Panc1 (cell line): ENCODE results near the gene GPD1L. TPM values are rescaled to one million over a fixed set of nuclear protein-coding genes. Genes with fewer than 3 reads are reported as not detected.
"Not testable (repeated sequence)": the region's sequence is repeated elsewhere in the genome, so short reads cannot be mapped to it uniquely, and the experiment has no call there.

Source experiments
- ATAC-seq: fragments of 200-7000 bp; cut with Tn5 transposase; 2 replicates; pipeline ENCODE4 v1.9.1; 2020; ENCODE audit warnings: mild to moderate bottlenecking, moderate library complexity
- BruUV-seq: library from RNA; stranded (reverse); fragments of 400-500 nt; replicated peaks from 2 replicates; lab custom pipeline; 2021; lab: Mats Ljungman, UMichigan
- CTCF ChIA-PET: fragments of 300-600 bp; sonication (Branson Sonifier 250); formaldehyde crosslinking; loops from one replicate; lab custom pipeline; 2022; ENCODE audit warnings: antibody characterized with exemption; lab: Charles Lee
- POLR2A ChIA-PET: fragments of 300-600 bp; sonication (Branson Sonifier 250); formaldehyde crosslinking; loops from one replicate; lab custom pipeline; 2022; ENCODE audit warnings: antibody characterized with exemption; lab: Charles Lee
- DNase-seq: peaks from one replicate; pipeline ENCODE4 v3.0.0-alpha.2; 2010; ENCODE audit warnings: low read depth, low spot score
- H3K27ac ChIP-seq: 2 replicates; pipeline ENCODE4 v1.5.1; 2011; ENCODE audit warnings: mild to moderate bottlenecking, low read length, inconsistent platforms
- H3K27me3 ChIP-seq: fragments of 200-500 bp; sonication (Bioruptor generic); 2 replicates; pipeline ENCODE4 v1.6.0; 2014; ENCODE audit warnings: low read length, inconsistent platforms; ENCODE audit not compliant: control insufficient read depth, insufficient read depth
- H3K36me3 ChIP-seq: fragments of 200-500 bp; sonication (Bioruptor generic); 2 replicates; pipeline ENCODE4 v1.5.1; 2014; ENCODE audit warnings: inconsistent platforms, mild to moderate bottlenecking, low read length, moderate library complexity; ENCODE audit not compliant: control insufficient read depth, insufficient read depth
- H3K4me1 ChIP-seq: 2 replicates; pipeline ENCODE4 v1.5.1; 2011; ENCODE audit warnings: inconsistent platforms, mild to moderate bottlenecking, low read length, moderate library complexity; ENCODE audit not compliant: control insufficient read depth, insufficient read depth
- H3K4me3 ChIP-seq, 2 experiments: 2 replicates each; pipeline ENCODE4 v1.5.1; 2011 to 2012; ENCODE audit warnings: low read depth in 2 of 2, low read length in 2 of 2, mild to moderate bottlenecking in 2 of 2, inconsistent platforms in 1 of 2, moderate library complexity in 1 of 2
- H3K9me3 ChIP-seq: fragments of 200-500 bp; sonication (Bioruptor generic); 2 replicates; pipeline ENCODE4 v1.5.1; 2014; ENCODE audit warnings: low read depth, mild to moderate bottlenecking, inconsistent platforms, low read length, moderate library complexity; ENCODE audit not compliant: control insufficient read depth, insufficient read depth
- CTCF ChIP-seq: fragments of 450-650 bp; IDR thresholded peaks from 2 replicates; pipeline ENCODE4 v1.5.1; 2017; ENCODE audit warnings: mild to moderate bottlenecking
- POLR2AphosphoS5 ChIP-seq: IDR thresholded peaks from 2 replicates; pipeline ENCODE4 v1.6.1; 2012; ENCODE audit warnings: mild to moderate bottlenecking, low read depth, low read length, moderate library complexity
- REST ChIP-seq, 2 experiments: IDR thresholded peaks; 2 replicates each; pipeline ENCODE4 v1.6.1; 2011 to 2012; ENCODE audit warnings: low read depth in 2 of 2, control low read depth in 1 of 2, low read length in 1 of 2, mild to moderate bottlenecking in 1 of 2, moderate library complexity in 1 of 2; ENCODE audit not compliant: insufficient read depth in 1 of 2
- SIN3A ChIP-seq: IDR thresholded peaks from 2 replicates; pipeline ENCODE4 v1.6.1; 2012; ENCODE audit warnings: low read depth, mild to moderate bottlenecking, low read length, moderate library complexity, borderline replicate concordance; ENCODE audit not compliant: insufficient read depth
- TCF7L2 ChIP-seq: IDR thresholded peaks from 2 replicates; pipeline ENCODE4 v1.6.1; 2011; ENCODE audit warnings: mild to moderate bottlenecking, low read depth, low read length, inconsistent platforms
- in situ Hi-C: cut with HindIII; loops from 2 replicates; pipeline ENCODE4 v1.10.0; 2016; ENCODE audit warnings: low sequenced_read_pairs, low pct_unique_long_range_greater_than_20kb
- intact Hi-C: fragments of 100-400 bp; cut with micrococcal nuclease; formaldehyde crosslinking; loops from one replicate; pipeline ENCODE4 v1.10.0; 2022; ENCODE audit not compliant: unreplicated experiment
- total RNA-seq: library from RNA; stranded (reverse); gene quantifications from one replicate; pipeline ENCODE4 v1.2.1, GENCODE V29; 2021; ENCODE audit not compliant: unreplicated experiment

Gene GPD1L
- total RNA-seq, 1 experiment from 2014 or later = 10.5 TPM

GRCh38 chr3:32106929-32107362 lies 526 bp downstream of the GPD1L start:
- TF ChIP-seq TCF7L2 (no peak), SIN3A (0 out of 2 replicates have a peak, but pooled peaks have one; percentile 17)
- ATAC-seq = peak; percentile 30
- no peaks in the 10 kb centered on the region for H3K36me3 ChIP-seq
- peak overlapping the region; percentile 65 to 75 for H3K4me3 ChIP-seq
- intact Hi-C loops = no loop called here
- H3K9me3 ChIP-seq = no peaks in the 10 kb centered on the region
- DNase-seq = no peak
- ChIA-PET POLR2A (no interaction called here), CTCF (interaction anchor here (0.7 kb wide), 1 partner anchor 188 kb away, joined by 3 read pairs; no protein-coding TSS in a partner anchor)
- in situ Hi-C loops = no loop called here
- peaks cover 5% of the 10 kb centered on the region; the same call in 1 of the 2 replicates for H3K4me1 ChIP-seq
- BruUV-seq = no TSS peak
- peak overlapping the region; percentile 44; the same call in 1 of the 2 replicates for H3K27ac ChIP-seq
- H3K27me3 ChIP-seq = no peaks in the 10 kb centered on the region

GRCh38 chr3:32108224-32108623 lies 1.8 kb downstream of the GPD1L start:
- BruUV-seq, intact Hi-C loops, DNase-seq, CTCF ChIA-PET, H3K4me1 ChIP-seq, H3K9me3 ChIP-seq, ATAC-seq, H3K4me3 ChIP-seq, H3K36me3 ChIP-seq, H3K27ac ChIP-seq, in situ Hi-C loops, H3K27me3 ChIP-seq: not testable (repeated sequence)
- POLR2A ChIA-PET = interaction anchor here (0.7 kb wide), 1 partner anchor 290 kb away, joined by 4 read pairs; no protein-coding TSS in a partner anchor

- ATAC-seq = no peak
- H3K4me1 ChIP-seq = peaks cover 5% of the 10 kb centered on the region; the same call in 1 of the 2 replicates
- H3K27ac ChIP-seq = no peak overlapping the region
- BruUV-seq = no TSS peak
- no peaks in the 10 kb centered on the region for H3K9me3 ChIP-seq
- intact Hi-C loops = no loop called here
- ChIA-PET CTCF (no interaction called here), POLR2A (no interaction called here)
- no peak for DNase-seq
- TF ChIP-seq CTCF (no peak), SIN3A (no peak), POLR2AphosphoS5 (no peak), TCF7L2 (no peak)
- H3K4me3 ChIP-seq = no peak overlapping the region
- H3K36me3 ChIP-seq = no peaks in the 10 kb centered on the region
- in situ Hi-C loops = no loop called here
- no peaks in the 10 kb centered on the region for H3K27me3 ChIP-seq
Measured at GRCh38 chr3:32109256-32109655, 2.8 kb downstream of the GPD1L start.

GRCh38 chr3:32110233-32110760 lies 3.9 kb downstream of the GPD1L start:
- no peaks in the 10 kb centered on the region for H3K27me3 ChIP-seq
- peaks cover 5% of the 10 kb centered on the region; the same call in 1 of the 2 replicates for H3K4me1 ChIP-seq
- in situ Hi-C loops = no loop called here
- H3K9me3 ChIP-seq = no peaks in the 10 kb centered on the region
- CTCF ChIA-PET = no interaction called here
- H3K36me3 ChIP-seq = no peaks in the 10 kb centered on the region
- H3K27ac ChIP-seq = no peak overlapping the region
- no peak for TF ChIP-seq CTCF
- TF ChIP-seq TCF7L2 = no peak
- no peak for TF ChIP-seq SIN3A
- TF ChIP-seq REST (IDR thresholded peaks at IDR 0.05; ENCODE audit: insufficient read depth in 1 of 2, low read depth in 2 of 2, low read length in 1 of 2) = no peak
- no peak for TF ChIP-seq POLR2AphosphoS5
- intact Hi-C loops = no loop called here
- ATAC-seq (no peak), DNase-seq (no peak)
- no peak overlapping the region for H3K4me3 ChIP-seq
- POLR2A ChIA-PET = no interaction called here
- BruUV-seq = no TSS peak
